PC-9 (cell line): ENCODE measurements around the gene IL1RAP. TPM values are rescaled to one million over a fixed set of nuclear protein-coding genes. Genes with fewer than 3 reads are reported as not detected.

ENCODE experiments used
- BruUV-seq: library from RNA; stranded (reverse); fragments of 400-500 nt; replicated peaks from 2 replicates; lab custom pipeline; 2021; lab: Mats Ljungman, UMichigan
- CTCF ChIA-PET: fragments of 300-600 bp; sonication (Branson Sonifier 250); formaldehyde crosslinking; loops from one replicate; lab custom pipeline; 2022; ENCODE audit warnings: antibody characterized with exemption; lab: Charles Lee
- POLR2A ChIA-PET: fragments of 300-600 bp; sonication (Branson Sonifier 250); formaldehyde crosslinking; loops from one replicate; lab custom pipeline; 2022; ENCODE audit warnings: antibody characterized with exemption; ENCODE audit not compliant: unreplicated experiment; lab: Charles Lee
- DNase-seq, 2 experiments: peaks; one replicate each; pipeline versions ENCODE4 v3.0.0 to v3.0.0-alpha.2; 2015 to 2022; ENCODE audit warnings: mixed read lengths in 1 of 2
- H2AFZ ChIP-seq: fragments of 200-600 bp; sonication (generic); 2 replicates; pipeline ENCODE4 v1.8.1; 2017; ENCODE audit warnings: antibody characterized with exemption
- H3F3A ChIP-seq: fragments of 200-600 bp; sonication (generic); 2 replicates; pipeline ENCODE4 v1.8.1; 2017; ENCODE audit warnings: antibody characterized with exemption, mild to moderate bottlenecking, low read depth; ENCODE audit not compliant: insufficient read depth
- H3K27ac ChIP-seq: fragments of 200-600 bp; sonication (generic); 2 replicates; pipeline ENCODE4 v1.6.1; 2016; ENCODE audit warnings: mixed run types
- H3K27me3 ChIP-seq: fragments of 200-600 bp; sonication (generic); 2 replicates; pipeline ENCODE4 v1.6.1; 2016; ENCODE audit warnings: low read depth, mixed run types; ENCODE audit not compliant: insufficient read depth
- H3K36me3 ChIP-seq: fragments of 200-600 bp; sonication (generic); 2 replicates; pipeline ENCODE4 v1.6.1; 2016; ENCODE audit warnings: low read depth, mixed run types
- H3K4me1 ChIP-seq: fragments of 200-600 bp; sonication (generic); replicated peaks from 2 replicates; pipeline ENCODE4 v1.6.1; 2016; ENCODE audit warnings: mixed run types; ENCODE audit not compliant: insufficient read depth
- H3K4me2 ChIP-seq: fragments of 200-600 bp; sonication (generic); 2 replicates; pipeline ENCODE4 v1.6.1; 2017; ENCODE audit warnings: mixed run types
- H3K4me3 ChIP-seq: fragments of 200-600 bp; sonication (generic); 2 replicates; pipeline ENCODE4 v1.6.1; 2016; ENCODE audit warnings: mixed run types
- H3K79me2 ChIP-seq: fragments of 200-600 bp; sonication (generic); 2 replicates; pipeline ENCODE4 v1.6.1; 2017; ENCODE audit warnings: low read depth, mixed run types
- H3K9me2 ChIP-seq: fragments of 200-600 bp; sonication (generic); 2 replicates; pipeline ENCODE4 v1.8.1; 2017; ENCODE audit warnings: mild to moderate bottlenecking; ENCODE audit not compliant: insufficient read depth
- H3K9me3 ChIP-seq: fragments of 200-600 bp; sonication (generic); 2 replicates; pipeline ENCODE4 v1.8.1; 2016; ENCODE audit warnings: low read depth; ENCODE audit not compliant: insufficient read depth
- H4K20me1 ChIP-seq: fragments of 200-600 bp; sonication (generic); 2 replicates; pipeline ENCODE4 v1.8.1; 2017; ENCODE audit not compliant: insufficient read depth
- EZH2 ChIP-seq: fragments of 200-600 bp; sonication (generic); IDR thresholded peaks from 2 replicates; pipeline ENCODE4 v1.8.0; 2017; ENCODE audit warnings: antibody characterized with exemption, low read depth
- intact Hi-C: fragments of 100-400 bp; cut with micrococcal nuclease; formaldehyde crosslinking; loops from one replicate; pipeline ENCODE4 v1.10.0; 2022; ENCODE audit not compliant: unreplicated experiment
- total RNA-seq: library from RNA; stranded (reverse); gene quantifications from 2 replicates; pipeline ENCODE4 v1.2.3, GENCODE V29; 2021
- TF ChIP-seq, protein P1 (sequence below): fragments of 200-600 bp; sonication (generic); conservative IDR thresholded peaks from 2 replicates; pipeline ENCODE4 v1.6.1; 2017; ENCODE audit warnings: mixed run types, antibody characterized with exemption, mild to moderate bottlenecking, moderate library complexity

IL1RAP gene
- total RNA-seq, 1 experiment from 2014 or later = 13.3 TPM

- Histone ChIP-seq H3F3A (no peaks in the 10 kb centered on the region; the same call in 1 of the 2 replicates), H4K20me1 (no peaks in the 10 kb centered on the region), H3K9me2 (no peaks in the 10 kb centered on the region), H3K9me3 (no peaks in the 10 kb centered on the region), H3K4me3 (no peak overlapping the region), H2AFZ (no peak overlapping the region), H3K36me3 (no peaks in the 10 kb centered on the region), H3K27me3 (no peaks in the 10 kb centered on the region), H3K4me1 (no peaks in the 10 kb centered on the region), H3K79me2 (no peaks in the 10 kb centered on the region), H3K4me2 (no peak overlapping the region), H3K27ac (no peak overlapping the region)
- ChIA-PET POLR2A (no interaction called here), CTCF (interaction anchor here (0.6 kb wide), 2 partner anchors 446 to 525 kb away, joined by 3 to 4 read pairs; no protein-coding TSS in a partner anchor)
- intact Hi-C loops = no loop called here
- TF ChIP-seq, protein P1, sequence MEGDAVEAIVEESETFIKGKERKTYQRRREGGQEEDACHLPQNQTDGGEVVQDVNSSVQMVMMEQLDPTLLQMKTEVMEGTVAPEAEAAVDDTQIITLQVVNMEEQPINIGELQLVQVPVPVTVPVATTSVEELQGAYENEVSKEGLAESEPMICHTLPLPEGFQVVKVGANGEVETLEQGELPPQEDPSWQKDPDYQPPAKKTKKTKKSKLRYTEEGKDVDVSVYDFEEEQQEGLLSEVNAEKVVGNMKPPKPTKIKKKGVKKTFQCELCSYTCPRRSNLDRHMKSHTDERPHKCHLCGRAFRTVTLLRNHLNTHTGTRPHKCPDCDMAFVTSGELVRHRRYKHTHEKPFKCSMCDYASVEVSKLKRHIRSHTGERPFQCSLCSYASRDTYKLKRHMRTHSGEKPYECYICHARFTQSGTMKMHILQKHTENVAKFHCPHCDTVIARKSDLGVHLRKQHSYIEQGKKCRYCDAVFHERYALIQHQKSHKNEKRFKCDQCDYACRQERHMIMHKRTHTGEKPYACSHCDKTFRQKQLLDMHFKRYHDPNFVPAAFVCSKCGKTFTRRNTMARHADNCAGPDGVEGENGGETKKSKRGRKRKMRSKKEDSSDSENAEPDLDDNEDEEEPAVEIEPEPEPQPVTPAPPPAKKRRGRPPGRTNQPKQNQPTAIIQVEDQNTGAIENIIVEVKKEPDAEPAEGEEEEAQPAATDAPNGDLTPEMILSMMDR = no peak
- TF ChIP-seq EZH2 = no peak
- BruUV-seq = no TSS peak
- DNase-seq = no peak
Observed at GRCh38 chr3:190655933-190656332, 142.0 kb downstream of the IL1RAP start.

DNA sequence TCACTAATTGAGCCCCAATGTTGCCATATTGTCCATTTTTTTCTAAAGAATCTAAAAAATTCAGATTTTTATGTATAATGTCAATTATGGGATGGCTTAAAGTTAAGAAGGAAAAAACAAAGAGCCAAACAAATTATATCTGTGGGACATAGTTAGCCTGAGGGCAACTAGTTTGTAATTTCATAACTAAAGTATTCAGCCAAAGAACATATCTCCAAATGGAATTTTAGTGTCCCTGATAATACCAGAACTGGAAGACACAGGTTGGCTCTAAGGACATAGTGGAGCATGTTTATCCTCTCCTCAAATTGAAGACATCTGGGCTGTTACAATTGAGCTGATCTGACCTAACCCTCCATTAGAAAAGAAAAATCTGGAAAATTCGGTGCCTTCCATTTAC is 144.2 kb downstream of the IL1RAP start:
- no TSS peak for BruUV-seq
- H2AFZ ChIP-seq = no peak overlapping the region
- H4K20me1 ChIP-seq = no peaks in the 10 kb centered on the region
- H3F3A ChIP-seq = no peaks in the 10 kb centered on the region
- TF ChIP-seq, protein P1 = no peak
- no peak for TF ChIP-seq EZH2
- intact Hi-C loops = no loop called here
- H3K4me1 ChIP-seq = no peaks in the 10 kb centered on the region
- DNase-seq = no peak
- no peaks in the 10 kb centered on the region for H3K36me3 ChIP-seq
- POLR2A ChIA-PET = no interaction called here
- H3K27me3 ChIP-seq = no peaks in the 10 kb centered on the region
- no peak overlapping the region for H3K4me3 ChIP-seq
- no peaks in the 10 kb centered on the region for H3K9me3 ChIP-seq
- CTCF ChIA-PET = no interaction called here
- H3K27ac ChIP-seq = no peak overlapping the region
- no peaks in the 10 kb centered on the region for H3K9me2 ChIP-seq
- no peak overlapping the region for H3K4me2 ChIP-seq
- no peaks in the 10 kb centered on the region for H3K79me2 ChIP-seq

- H2AFZ ChIP-seq = no peak overlapping the region
- ChIA-PET POLR2A (interaction anchor here (0.6 kb wide), 1 partner anchor 89 kb away, joined by 4 read pairs; no protein-coding TSS in a partner anchor), CTCF (no interaction called here)
- intact Hi-C loops = no loop called here
- H3K27ac ChIP-seq = no peak overlapping the region
- no peaks in the 10 kb centered on the region for H3F3A ChIP-seq
- no peak overlapping the region for H3K4me3 ChIP-seq
- H4K20me1 ChIP-seq = no peaks in the 10 kb centered on the region
- DNase-seq = no peak
- BruUV-seq = no TSS peak
- no peaks in the 10 kb centered on the region for H3K27me3 ChIP-seq
- H3K4me1 ChIP-seq = no peaks in the 10 kb centered on the region
- H3K9me2 ChIP-seq = no peaks in the 10 kb centered on the region
- no peak overlapping the region for H3K4me2 ChIP-seq
- H3K36me3 ChIP-seq = no peaks in the 10 kb centered on the region
- H3K79me2 ChIP-seq = no peaks in the 10 kb centered on the region
- TF ChIP-seq, protein P1 = no peak
- TF ChIP-seq EZH2 = no peak
- no peaks in the 10 kb centered on the region for H3K9me3 ChIP-seq
Observed at GRCh38 chr3:190666821-190667220, 152.9 kb downstream of the IL1RAP start.
